DMS 273 (cell line): ENCODE data around the gene SERPINA1.
A peak's percentile ranks its signal among the peaks of the same experiment; 100 is the strongest.

Source experiments
- DNase-seq: peaks from one replicate; lab custom pipeline; 2025; ENCODE audit not compliant: unreplicated experiment; lab: John Stamatoyannopoulos, UW

Gene SERPINA1

GRCh38 chr14:94384342-94384741 lies 4.1 kb downstream of the SERPINA1 start:
- DNase-seq, result no peak

DNA sequence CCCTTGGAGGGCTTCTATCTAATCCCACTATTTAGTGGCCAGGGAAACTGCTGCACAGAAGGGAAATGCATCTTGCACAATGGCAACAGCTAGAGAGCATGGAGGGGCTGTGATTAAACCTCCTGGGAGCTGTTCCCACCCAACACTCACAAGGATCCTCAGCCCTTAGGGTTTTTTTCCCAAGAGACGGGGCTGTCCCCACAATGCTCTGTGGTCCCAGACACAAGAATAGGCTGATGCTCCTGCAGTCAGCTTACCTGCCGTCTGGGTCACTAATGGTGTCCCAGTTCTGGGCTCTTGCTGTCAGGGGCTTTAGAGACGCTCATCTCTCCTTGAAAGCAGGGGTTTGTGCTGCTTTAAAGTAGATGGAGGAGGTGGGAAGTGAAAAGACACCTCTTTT lies 4.6 kb downstream of the SERPINA1 start:
- DNase-seq, result no peak

DNA sequence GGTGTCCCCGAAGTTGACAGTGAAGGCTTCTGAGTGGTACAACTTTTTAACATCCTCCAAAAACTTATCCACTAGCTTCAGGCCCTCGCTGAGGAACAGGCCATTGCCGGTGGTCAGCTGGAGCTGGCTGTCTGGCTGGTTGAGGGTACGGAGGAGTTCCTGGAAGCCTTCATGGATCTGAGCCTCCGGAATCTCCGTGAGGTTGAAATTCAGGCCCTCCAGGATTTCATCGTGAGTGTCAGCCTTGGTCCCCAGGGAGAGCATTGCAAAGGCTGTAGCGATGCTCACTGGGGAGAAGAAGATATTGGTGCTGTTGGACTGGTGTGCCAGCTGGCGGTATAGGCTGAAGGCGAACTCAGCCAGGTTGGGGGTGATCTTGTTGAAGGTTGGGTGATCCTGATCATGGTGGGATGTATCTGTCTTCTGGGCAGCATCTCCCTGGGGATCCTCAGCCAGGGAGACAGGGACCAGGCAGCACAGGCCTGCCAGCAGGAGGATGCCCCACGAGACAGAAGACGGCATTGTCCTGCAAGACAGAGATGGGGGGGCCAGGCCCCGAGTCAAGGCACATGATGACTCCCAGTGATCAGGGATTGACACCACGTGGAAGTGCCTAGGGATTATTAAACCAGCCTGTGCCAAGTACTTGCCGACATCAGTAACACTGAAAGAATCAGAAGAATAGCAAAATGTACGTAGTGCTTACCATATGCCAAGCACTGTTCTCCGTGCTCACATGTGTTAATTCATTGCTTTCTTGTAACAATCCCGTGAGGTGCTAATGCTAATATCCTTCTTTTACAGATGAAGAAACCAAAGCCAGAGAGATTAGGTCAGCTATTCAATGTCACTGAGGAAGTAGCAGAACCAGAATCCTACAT lies 5.4 kb downstream of the SERPINA1 start:
- no peak for DNase-seq

- no peak for DNase-seq
These were observed 6.2 kb downstream of the SERPINA1 start for GRCh38 chr14:94382099-94382715.

DNA sequence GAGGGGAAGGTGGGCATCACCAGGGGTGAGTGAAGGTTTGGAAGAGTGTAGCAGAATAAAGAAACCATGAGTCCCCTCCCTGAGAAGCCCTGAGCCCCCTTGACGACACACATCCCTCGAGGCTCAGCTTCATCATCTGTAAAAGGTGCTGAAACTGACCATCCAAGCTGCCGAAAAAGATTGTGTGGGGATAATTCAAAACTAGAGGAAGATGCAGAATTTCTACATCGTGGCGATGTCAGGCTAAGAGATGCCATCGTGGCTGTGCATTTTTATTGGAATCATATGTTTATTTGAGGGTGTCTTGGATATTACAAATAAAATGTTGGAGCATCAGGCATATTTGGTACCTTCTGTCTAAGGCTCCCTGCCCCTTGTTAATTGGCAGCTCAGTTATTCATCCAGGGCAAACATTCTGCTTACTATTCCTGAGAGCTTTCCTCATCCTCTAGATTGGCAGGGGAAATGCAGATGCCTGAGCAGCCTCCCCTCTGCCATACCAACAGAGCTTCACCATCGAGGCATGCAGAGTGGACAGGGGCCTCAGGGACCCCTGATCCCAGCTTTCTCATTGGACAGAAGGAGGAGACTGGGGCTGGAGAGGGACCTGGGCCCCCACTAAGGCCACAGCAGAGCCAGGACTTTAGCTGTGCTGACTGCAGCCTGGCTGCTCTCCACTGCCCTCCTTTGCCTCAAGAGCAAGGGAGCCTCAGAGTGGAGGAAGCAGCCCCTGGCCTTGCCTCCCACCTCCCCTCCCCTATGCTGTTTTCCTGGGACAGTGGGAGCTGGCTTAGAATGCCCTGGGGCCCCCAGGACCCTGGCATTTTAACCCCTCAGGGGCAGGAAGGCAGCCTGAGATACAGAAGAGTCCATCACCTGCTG lies 7.0 kb downstream of the SERPINA1 start:
- DNase-seq, result no peak

GRCh38 chr14:94380225-94381148 lies 7.9 kb downstream of the SERPINA1 start:
- peak; percentile 81 for DNase-seq

- DNase-seq, result no peak
These were observed 8.8 kb downstream of the SERPINA1 start for GRCh38 chr14:94379291-94380224.

DNA sequence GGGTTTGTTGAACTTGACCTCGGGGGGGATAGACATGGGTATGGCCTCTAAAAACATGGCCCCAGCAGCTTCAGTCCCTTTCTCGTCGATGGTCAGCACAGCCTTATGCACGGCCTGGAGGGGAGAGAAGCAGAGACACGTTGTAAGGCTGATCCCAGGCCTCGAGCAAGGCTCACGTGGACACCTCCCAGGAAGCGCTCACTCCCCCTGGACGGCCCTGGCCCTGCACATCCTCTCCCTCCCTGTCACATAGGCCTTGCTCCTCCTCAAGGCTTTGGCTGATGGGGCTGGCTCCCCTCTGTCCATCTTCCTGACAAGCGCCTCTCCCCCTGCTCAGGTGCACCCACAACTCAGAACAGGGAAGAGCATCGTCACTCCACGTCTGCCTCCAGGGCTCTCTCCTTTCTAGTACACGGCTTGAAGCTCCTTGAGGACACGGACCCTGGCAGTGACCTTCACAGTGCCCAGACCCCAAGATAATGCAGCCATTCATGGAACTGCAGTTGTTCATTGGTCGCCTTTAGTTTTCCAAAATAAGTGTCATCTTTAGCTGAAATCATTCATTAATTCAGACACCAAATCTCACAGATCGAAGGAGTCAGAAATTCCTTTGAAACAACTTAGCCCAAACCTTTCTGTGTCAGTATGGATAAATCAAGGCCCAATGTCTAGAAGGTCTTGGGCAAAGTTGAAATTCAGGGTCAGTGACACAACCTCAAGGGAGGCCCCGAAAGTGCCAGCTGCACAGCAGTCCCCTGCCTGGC lies 9.7 kb downstream of the SERPINA1 start:
- no peak for DNase-seq

DNA sequence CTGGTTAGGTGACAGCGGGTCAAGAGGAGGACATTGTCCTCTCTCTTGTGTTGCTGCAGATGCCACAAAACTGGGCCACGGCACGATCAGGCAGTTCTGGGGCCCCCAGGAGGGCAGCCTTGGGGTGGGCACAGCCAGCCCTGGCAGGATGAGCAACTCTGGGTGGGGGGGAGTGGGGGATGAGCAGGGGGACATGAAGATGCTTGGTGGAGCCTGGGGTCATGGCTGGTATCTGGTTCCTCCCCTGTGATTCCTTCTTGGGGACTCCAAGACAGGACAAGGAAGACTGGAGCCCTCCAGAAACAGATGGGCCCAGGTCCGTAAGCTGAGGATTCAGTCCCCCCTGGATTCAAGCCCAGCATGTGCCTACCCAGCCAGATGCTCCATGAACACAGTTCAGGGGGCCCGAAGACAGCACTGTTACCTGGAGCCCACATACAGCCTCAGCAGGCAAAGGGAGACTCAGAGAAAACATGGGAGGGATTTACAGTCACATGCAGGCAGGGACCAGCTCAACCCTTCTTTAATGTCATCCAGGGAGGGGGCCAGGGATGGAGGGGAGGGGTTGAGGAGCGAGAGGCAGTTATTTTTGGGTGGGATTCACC lies 10.4 kb downstream of the SERPINA1 start:
- DNase-seq, result peak; percentile 37

DNA sequence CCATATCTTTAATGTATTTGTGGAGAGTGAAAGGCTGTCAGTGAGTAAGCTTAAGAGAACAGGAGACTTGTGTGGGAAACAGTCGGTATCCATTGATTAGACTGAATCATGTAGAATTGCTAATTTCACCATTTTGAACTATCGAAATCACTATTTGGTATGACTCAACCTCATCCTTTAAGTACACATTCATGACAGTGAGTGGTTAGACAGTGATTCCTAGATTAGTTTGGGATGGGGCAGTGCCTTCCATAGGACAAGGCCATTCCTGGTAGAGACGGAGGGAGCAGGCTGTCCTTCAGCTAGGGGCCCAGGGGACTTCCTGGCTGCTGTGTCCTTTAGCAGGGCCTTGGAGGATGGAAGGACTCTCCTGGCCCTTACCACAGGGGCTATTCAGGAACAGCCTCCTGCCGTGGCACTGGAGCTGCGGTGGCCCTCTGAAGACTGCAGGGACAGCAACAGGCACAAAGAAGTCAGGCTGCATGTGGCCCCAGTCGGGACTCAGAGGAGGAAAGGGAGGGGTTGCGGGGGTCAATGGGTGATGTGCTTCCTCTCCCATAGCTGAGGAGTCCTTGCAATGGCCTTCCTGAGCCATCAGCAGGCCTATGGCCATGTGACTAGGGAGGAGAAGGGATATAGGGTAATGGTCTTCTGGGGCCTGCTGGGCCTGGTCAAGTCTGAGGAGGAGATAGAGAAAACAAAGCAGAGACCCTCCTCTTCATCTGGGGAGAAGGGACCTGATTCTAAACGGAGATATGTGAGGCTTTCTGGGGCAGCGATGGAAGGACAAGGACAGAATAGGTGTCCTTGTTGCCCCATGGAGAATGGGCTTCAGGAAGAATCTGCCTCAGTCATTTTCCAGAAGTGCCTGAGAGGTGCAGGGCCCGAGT lies 11.2 kb downstream of the SERPINA1 start:
- no peak for DNase-seq

- DNase-seq, result no peak
These were observed 12.1 kb downstream of the SERPINA1 start for GRCh38 chr14:94376108-94376975.

DNA sequence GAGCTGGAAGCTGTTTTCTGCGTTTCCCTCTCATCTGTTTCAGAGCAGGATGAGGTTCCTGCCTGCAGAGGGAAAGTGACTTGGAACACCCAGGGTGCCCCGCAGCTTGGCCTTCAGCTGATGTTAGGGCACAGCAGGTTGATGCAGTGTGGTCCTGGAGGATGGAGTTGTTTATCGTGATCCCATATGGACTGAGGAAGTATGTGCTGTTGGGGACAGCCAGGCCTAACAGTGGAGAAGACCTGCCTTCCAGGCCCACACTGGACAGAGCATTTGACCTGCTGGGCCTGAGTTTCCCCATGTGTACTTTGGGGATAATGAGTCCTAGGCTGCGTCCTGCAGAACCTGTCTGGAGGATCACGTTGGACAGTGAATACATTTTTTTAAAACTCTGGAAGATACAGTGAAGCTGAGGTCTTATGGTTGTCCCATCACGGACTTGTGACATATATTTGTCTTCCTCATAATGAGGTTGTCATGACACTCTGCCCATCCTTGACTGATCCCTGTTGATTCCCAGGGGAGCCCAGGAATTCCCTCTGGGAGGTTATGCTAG lies 12.8 kb downstream of the SERPINA1 start:
- no peak for DNase-seq

- DNase-seq, result no peak
These were observed 13.6 kb downstream of the SERPINA1 start for GRCh38 chr14:94374749-94375260.

GRCh38 chr14:94374116-94374515 lies 14.3 kb downstream of the SERPINA1 start:
- no peak for DNase-seq

DNA sequence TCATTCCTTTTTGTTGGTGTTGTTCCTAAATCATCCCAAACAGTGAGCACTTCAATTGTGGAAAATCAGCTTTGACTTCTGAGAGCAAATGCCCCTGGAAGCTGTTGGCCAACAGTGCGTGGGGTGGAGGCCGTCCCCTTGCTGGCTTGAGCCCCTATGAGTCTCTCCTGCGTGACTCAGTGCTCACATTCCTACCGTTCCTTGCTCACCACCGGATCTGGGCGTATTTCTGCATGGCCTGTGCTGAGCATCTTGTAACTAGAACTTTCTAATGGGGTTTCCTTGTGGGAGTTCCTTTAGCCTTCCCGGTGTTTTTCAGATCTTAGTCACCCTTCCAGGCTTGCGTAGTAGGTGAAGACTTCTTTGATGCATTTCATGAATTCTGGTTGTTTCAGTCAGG lies 14.7 kb downstream of the SERPINA1 start:
- no peak for DNase-seq
